HUES64 (cell line): ENCODE results near the gene SRD5A3.
"Not testable (repeated sequence)": the region's sequence is repeated elsewhere in the genome, so short reads cannot be mapped to it uniquely, and the experiment has no call there.

Source experiments
- H3K27ac ChIP-seq: 2 replicates; pipeline ENCODE4 v1.7.0; 2013; ENCODE audit warnings: low read depth, low read length, inconsistent platforms
- H3K27me3 ChIP-seq: 2 replicates; pipeline ENCODE4 v1.6.1; 2013; ENCODE audit warnings: mild to moderate bottlenecking, low read length; ENCODE audit not compliant: insufficient read depth
- H3K36me3 ChIP-seq: 2 replicates; pipeline ENCODE4 v1.6.1; 2013; ENCODE audit warnings: mild to moderate bottlenecking, low read length; ENCODE audit not compliant: insufficient read depth
- H3K4me1 ChIP-seq: 2 replicates; pipeline ENCODE4 v1.6.1; 2013; ENCODE audit warnings: mild to moderate bottlenecking, low read length, moderate library complexity; ENCODE audit not compliant: insufficient read depth
- H3K4me3 ChIP-seq: 2 replicates; pipeline ENCODE4 v1.5.1; 2013; ENCODE audit warnings: mild to moderate bottlenecking, low read length, moderate library complexity
- H3K9ac ChIP-seq: 2 replicates; pipeline ENCODE4 v1.6.1; 2013; ENCODE audit warnings: mild to moderate bottlenecking, low read depth, low read length
- H3K9me3 ChIP-seq: 2 replicates; pipeline ENCODE4 v1.6.1; 2013; ENCODE audit warnings: low read depth, low read length; ENCODE audit not compliant: insufficient read depth
- WGBS: fragments of 150-250, 120-280 bp; methylation state at CpG from one replicate; pipeline ENCODE4 v1.1.7; 2013; ENCODE audit warnings: missing lambda C conversion rate; 5-methylcytosine and 5-hydroxymethylcytosine counted together

Gene SRD5A3

DNA sequence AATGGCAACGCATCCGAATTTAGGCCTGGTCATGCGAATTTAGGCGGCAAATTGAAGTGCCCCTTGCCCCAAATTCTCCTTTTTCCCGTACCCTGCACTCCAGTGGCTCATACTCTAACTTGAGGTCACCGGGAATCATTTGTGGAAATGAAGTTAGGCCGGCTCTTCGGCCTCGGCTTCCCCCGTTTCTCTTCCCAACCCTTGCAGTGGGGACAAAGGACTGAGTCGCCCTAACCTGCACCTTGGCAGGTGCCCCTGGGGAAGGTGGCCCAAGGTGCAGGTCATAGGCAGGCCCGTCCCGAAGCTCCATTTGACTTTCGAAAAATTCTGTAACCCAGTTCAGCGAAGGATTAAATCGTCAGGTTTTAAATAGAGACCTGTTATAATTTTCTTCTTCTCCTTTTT, 811 bp downstream of the SRD5A3 start:
- 34% methylated on average over 16 of the region's 16 CpGs for WGBS
- peaks cover 7% of the 10 kb centered on the region; the same call in 1 of the 2 replicates for H3K27me3 ChIP-seq
- H3K4me1 ChIP-seq, result peaks cover 14% of the 10 kb centered on the region; the same call in 1 of the 2 replicates
- no peaks in the 10 kb centered on the region for H3K36me3 ChIP-seq
- peak overlapping the region; percentile 55; the same call in 1 of the 2 replicates for H3K27ac ChIP-seq
- H3K9me3 ChIP-seq, result no peaks in the 10 kb centered on the region
- peak overlapping the region; percentile 65 for H3K4me3 ChIP-seq
- peak overlapping the region; percentile 82 for H3K9ac ChIP-seq

DNA sequence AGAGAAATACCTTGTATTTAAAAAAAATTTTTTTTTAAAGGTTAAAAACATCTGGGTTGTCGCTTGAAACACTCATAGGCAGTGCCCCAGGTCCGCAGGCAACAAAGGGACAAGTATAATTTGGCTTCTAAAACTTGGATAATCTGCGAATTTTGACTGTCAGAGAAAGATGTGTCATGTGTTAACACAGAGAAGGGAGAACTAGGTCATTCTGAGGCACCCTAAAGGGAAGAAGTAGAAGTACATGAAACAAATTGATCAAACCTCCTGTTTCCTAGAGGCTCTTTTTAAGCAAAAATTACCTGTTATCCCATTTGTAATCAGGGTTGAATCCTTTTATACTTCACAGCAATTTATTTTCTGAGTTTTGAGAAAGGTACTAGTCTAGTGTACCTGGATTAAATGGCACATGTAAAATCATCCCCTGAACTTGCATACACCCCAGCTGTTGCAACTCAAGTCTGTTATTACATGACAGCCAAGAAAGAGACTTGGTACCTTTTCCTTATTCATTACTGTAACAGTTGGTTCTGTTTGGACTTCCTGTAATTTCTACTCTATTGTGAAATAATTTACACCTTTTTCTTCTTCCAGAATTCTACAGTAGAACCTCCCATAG, 1.7 kb downstream of the SRD5A3 start:
- 90% methylated on average over 3 of the region's 3 CpGs for WGBS
- H3K27ac ChIP-seq, result no peak overlapping the region
- H3K4me3 ChIP-seq, result no peak overlapping the region
- H3K4me1 ChIP-seq, result peaks cover 14% of the 10 kb centered on the region; the same call in 1 of the 2 replicates
- H3K9me3 ChIP-seq, result no peaks in the 10 kb centered on the region
- H3K27me3 ChIP-seq, result peaks cover 7% of the 10 kb centered on the region; the same call in 1 of the 2 replicates
- no peak overlapping the region for H3K9ac ChIP-seq
- peaks cover 1% of the 10 kb centered on the region; the same call in 1 of the 2 replicates for H3K36me3 ChIP-seq

- peaks cover 7% of the 10 kb centered on the region; the same call in 1 of the 2 replicates for H3K27me3 ChIP-seq
- H3K4me3 ChIP-seq, result no peak overlapping the region
- H3K36me3 ChIP-seq, result peaks cover 4% of the 10 kb centered on the region; the same call in 1 of the 2 replicates
- peaks cover 14% of the 10 kb centered on the region; the same call in 1 of the 2 replicates for H3K4me1 ChIP-seq
- no peak overlapping the region for H3K27ac ChIP-seq
- H3K9ac ChIP-seq, result no peak overlapping the region
- H3K9me3 ChIP-seq, result no peaks in the 10 kb centered on the region
- 79% methylated on average over 1 of the region's 3 CpGs for WGBS
These were observed 2.4 kb downstream of the SRD5A3 start for GRCh38 chr4:55348466-55348865.

DNA sequence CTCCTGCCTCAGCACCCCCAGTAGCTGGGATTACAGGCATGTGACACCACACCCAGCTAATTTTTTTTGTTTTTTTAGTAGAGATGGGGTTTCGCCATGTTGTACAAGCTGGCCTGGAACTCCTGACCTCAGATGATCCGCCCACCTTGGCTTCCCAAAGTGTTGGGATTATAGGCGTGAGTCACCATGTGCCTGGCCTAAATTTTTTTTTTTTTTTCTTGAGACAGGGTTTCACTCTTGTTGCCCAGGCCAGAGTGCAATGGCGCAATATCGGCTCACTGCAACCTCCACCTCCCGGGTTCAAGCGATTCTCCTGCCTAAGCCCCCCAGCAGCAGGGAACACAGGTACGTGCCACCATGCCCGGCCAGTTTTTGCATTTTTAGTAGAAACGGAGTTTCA, 4.8 kb downstream of the SRD5A3 start:
- H3K27me3 ChIP-seq, H3K4me1 ChIP-seq, H3K36me3 ChIP-seq, H3K9me3 ChIP-seq, H3K27ac ChIP-seq, H3K9ac ChIP-seq, H3K4me3 ChIP-seq: not testable (repeated sequence)
- WGBS, result 96% methylated on average over 10 of the region's 10 CpGs

- H3K36me3 ChIP-seq, result peaks cover 7% of the 10 kb centered on the region
- no peaks in the 10 kb centered on the region for H3K9me3 ChIP-seq
- H3K27ac ChIP-seq, result no peak overlapping the region
- H3K4me1 ChIP-seq, result peaks cover 9% of the 10 kb centered on the region; the same call in 1 of the 2 replicates
- no peak overlapping the region for H3K4me3 ChIP-seq
- H3K27me3 ChIP-seq, result peaks cover 7% of the 10 kb centered on the region; the same call in 1 of the 2 replicates
- H3K9ac ChIP-seq, result no peak overlapping the region
These were observed 5.8 kb downstream of the SRD5A3 start for GRCh38 chr4:55351824-55352223.

DNA sequence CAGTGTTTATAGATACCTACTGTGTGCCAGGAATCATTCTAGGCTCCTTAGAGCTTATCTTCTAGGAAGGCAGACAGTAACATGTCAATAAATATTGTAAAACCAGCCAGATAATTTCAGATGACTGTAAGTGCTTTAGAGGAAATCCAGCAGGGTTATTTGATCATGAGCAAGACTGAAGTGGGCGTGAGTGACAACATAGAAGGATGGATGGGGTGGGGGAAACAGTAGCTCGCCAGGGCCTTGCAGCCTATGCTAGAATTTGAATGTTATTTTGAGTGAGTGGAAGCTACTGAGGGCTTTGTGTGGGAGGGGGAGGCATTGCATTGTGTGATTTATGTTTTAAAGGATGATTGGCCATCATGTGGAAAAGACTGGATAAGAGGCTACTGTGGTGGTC, 6.7 kb downstream of the SRD5A3 start:
- Histone ChIP-seq H3K9ac (no peak overlapping the region), H3K4me3 (no peak overlapping the region), H3K4me1 (peaks cover 6% of the 10 kb centered on the region; the same call in 1 of the 2 replicates), H3K36me3 (peaks cover 7% of the 10 kb centered on the region), H3K27me3 (peaks cover 2% of the 10 kb centered on the region; the same call in 1 of the 2 replicates), H3K27ac (no peak overlapping the region), H3K9me3 (no peaks in the 10 kb centered on the region)
- 92% methylated on average over 2 of the region's 2 CpGs for WGBS

GRCh38 chr4:55353228-55353747, 7.2 kb downstream of the SRD5A3 start:
- not testable (repeated sequence) for H3K9me3 ChIP-seq, H3K4me3 ChIP-seq, H3K27ac ChIP-seq, H3K27me3 ChIP-seq, H3K36me3 ChIP-seq, H3K9ac ChIP-seq, H3K4me1 ChIP-seq
- WGBS, result 93% methylated on average over 13 of the region's 13 CpGs

DNA sequence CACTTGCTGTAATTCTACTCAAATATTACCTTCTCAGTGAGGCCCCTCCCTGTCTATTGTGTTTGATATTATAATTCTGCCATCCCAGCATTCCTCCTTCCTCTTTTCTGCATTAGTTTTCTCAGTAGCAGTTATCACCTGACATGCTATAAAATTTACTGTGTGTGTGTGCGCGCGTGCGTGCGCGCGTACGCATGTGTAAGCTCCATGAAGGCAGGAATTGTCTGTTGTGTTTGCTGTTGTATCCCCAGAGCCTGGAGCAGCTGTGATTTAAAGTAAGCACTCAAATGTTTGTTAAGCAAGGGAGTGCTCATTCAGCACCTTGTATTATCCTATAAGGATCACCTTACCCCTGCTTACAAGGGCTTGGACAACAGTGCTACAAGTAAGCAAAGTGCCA, 8.6 kb downstream of the SRD5A3 start:
- H3K9me3 ChIP-seq, result no peaks in the 10 kb centered on the region
- H3K9ac ChIP-seq, result no peak overlapping the region
- no peaks in the 10 kb centered on the region for H3K4me1 ChIP-seq
- WGBS, result 92% methylated on average over 8 of the region's 8 CpGs
- no peaks in the 10 kb centered on the region for H3K27me3 ChIP-seq
- H3K27ac ChIP-seq, result no peak overlapping the region
- H3K4me3 ChIP-seq, result no peak overlapping the region
- peaks cover 7% of the 10 kb centered on the region for H3K36me3 ChIP-seq

- no peak overlapping the region for H3K27ac ChIP-seq
- H3K9me3 ChIP-seq, result no peaks in the 10 kb centered on the region
- 70% methylated on average over 4 of the region's 6 CpGs for WGBS
- no peak overlapping the region for H3K9ac ChIP-seq
- H3K27me3 ChIP-seq, result no peaks in the 10 kb centered on the region
- peaks cover 7% of the 10 kb centered on the region for H3K36me3 ChIP-seq
- H3K4me3 ChIP-seq, result no peak overlapping the region
- H3K4me1 ChIP-seq, result no peaks in the 10 kb centered on the region
These were observed 9.5 kb downstream of the SRD5A3 start for GRCh38 chr4:55355555-55355954.

- no peak overlapping the region for H3K4me3 ChIP-seq
- no peaks in the 10 kb centered on the region for H3K4me1 ChIP-seq
- 92% methylated on average over 5 of the region's 5 CpGs for WGBS
- no peaks in the 10 kb centered on the region for H3K27me3 ChIP-seq
- no peak overlapping the region for H3K27ac ChIP-seq
- H3K36me3 ChIP-seq, result peaks cover 7% of the 10 kb centered on the region
- H3K9ac ChIP-seq, result no peak overlapping the region
- H3K9me3 ChIP-seq, result no peaks in the 10 kb centered on the region
These were observed 11.0 kb downstream of the SRD5A3 start for GRCh38 chr4:55356991-55357461.

DNA sequence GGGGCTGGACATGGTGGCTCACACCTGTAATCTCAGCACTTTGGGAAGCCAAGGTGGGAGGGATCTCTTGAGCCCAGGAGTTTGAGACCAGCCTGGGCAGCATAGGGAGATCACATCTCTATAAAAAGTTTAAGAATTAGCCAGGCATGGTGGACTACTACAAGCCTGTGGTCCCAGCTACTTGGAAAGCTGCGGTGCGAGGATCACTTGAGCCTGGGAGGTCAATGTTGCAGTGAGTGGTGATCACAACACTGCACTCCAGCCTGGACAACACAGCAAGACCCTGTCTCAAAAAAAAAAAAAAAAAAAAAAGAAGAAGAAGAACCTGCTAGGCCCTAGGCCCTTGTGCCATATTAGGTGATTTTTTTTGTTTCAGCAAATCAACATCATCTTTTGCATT, 12.2 kb downstream of the SRD5A3 start:
- no peak overlapping the region for H3K27ac ChIP-seq

More for the DNA sequence above, 12.2 kb downstream of the SRD5A3 start:
- H3K9ac ChIP-seq, result no peak overlapping the region
- 100% methylated on average over 2 of the region's 2 CpGs for WGBS
- H3K4me3 ChIP-seq, result no peak overlapping the region
- peaks cover 3% of the 10 kb centered on the region; the same call in 1 of the 2 replicates for H3K36me3 ChIP-seq
- no peaks in the 10 kb centered on the region for H3K4me1 ChIP-seq
- no peaks in the 10 kb centered on the region for H3K9me3 ChIP-seq
- H3K27me3 ChIP-seq, result no peaks in the 10 kb centered on the region
